Activated CD4-positive, alpha-beta T cell treated with anti-CD3 and anti-CD28 coated beads, Interleukin-2, amount 50 U/mL, for 48 hours (primary cell): ENCODE measurements around the gene HLA-DPA1.
A peak's percentile ranks its signal among the peaks of the same experiment; 100 is the strongest.

Experiments
- DNase-seq, 2 experiments: peaks; one replicate each; pipeline ENCODE4 v3.0.0-alpha.2; 2020

The HLA-DPA1 gene

GRCh38 chr6:33061987-33062386 is 11.5 kb downstream of the HLA-DPA1 start:
- no peak for DNase-seq

GRCh38 chr6:33057222-33058150 is 16.0 kb downstream of the HLA-DPA1 start:
- no peak for DNase-seq

GRCh38 chr6:33053230-33053629 is 20.2 kb downstream of the HLA-DPA1 start:
- no peak for DNase-seq

- DNase-seq = no peak
Observed at GRCh38 chr6:33052627-33053026, 20.8 kb downstream of the HLA-DPA1 start.

- no peak for DNase-seq
Observed at GRCh38 chr6:33050014-33050810, 23.2 kb downstream of the HLA-DPA1 start.

GRCh38 chr6:33049323-33050013 is 24.0 kb downstream of the HLA-DPA1 start:
- no peak for DNase-seq

GRCh38 chr6:33040157-33040556 is 33.3 kb downstream of the HLA-DPA1 start:
- no peak for DNase-seq

GRCh38 chr6:33036535-33036934 is 36.9 kb downstream of the HLA-DPA1 start:
- DNase-seq = no peak

GRCh38 chr6:33034554-33034953 is 38.9 kb downstream of the HLA-DPA1 start:
- no peak for DNase-seq

GRCh38 chr6:33030245-33030644 is 43.2 kb downstream of the HLA-DPA1 start:
- DNase-seq = no peak

GRCh38 chr6:33029328-33030184 is 43.9 kb downstream of the HLA-DPA1 start:
- DNase-seq = peak in 1 of 2 experiments; percentile 25

- DNase-seq = no peak
Observed at GRCh38 chr6:33028220-33028849, 45.1 kb downstream of the HLA-DPA1 start.

- DNase-seq = no peak
Observed at GRCh38 chr6:33024521-33024920, 48.9 kb downstream of the HLA-DPA1 start.

- DNase-seq = no peak
Observed at GRCh38 chr6:33023536-33023935, 49.9 kb downstream of the HLA-DPA1 start.

- DNase-seq = no peak
Observed at GRCh38 chr6:33021917-33022316, 51.5 kb downstream of the HLA-DPA1 start.

- no peak for DNase-seq
Observed at GRCh38 chr6:33019372-33019771, 54.1 kb downstream of the HLA-DPA1 start.

- DNase-seq = peak; percentile 36 to 48
Observed at GRCh38 chr6:33018904-33019303, 54.5 kb downstream of the HLA-DPA1 start.

- DNase-seq = no peak
Observed at GRCh38 chr6:33018418-33018817, 55.0 kb downstream of the HLA-DPA1 start.

- DNase-seq = no peak
Observed at GRCh38 chr6:33017694-33018353, 55.6 kb downstream of the HLA-DPA1 start.

- DNase-seq = no peak
Observed at GRCh38 chr6:33017018-33017417, 56.4 kb downstream of the HLA-DPA1 start.

GRCh38 chr6:33015798-33016197 is 57.7 kb downstream of the HLA-DPA1 start:
- no peak for DNase-seq
